Stimulated activated CD8-positive, alpha-beta memory T cell treated with anti-CD3 and anti-CD28 coated beads, Interleukin-7, amount 100 ng/mL, for 4 hours (primary cell): ENCODE measurements around the gene SERTAD2.

Experiments used
- DNase-seq, 2 donors: peaks; one replicate each; pipeline ENCODE4 v3.0.0-alpha.2; 2020; ENCODE audit warnings: low read depth in 2 of 2

Gene SERTAD2

GRCh38 chr2:64627860-64628841, 25.6 kb downstream of the SERTAD2 start:
- no peak for DNase-seq

- DNase-seq, result no peak
Measured at GRCh38 chr2:64626963-64627760, 26.6 kb downstream of the SERTAD2 start.

- DNase-seq, result no peak
Measured at GRCh38 chr2:64626146-64626809, 27.4 kb downstream of the SERTAD2 start.

- DNase-seq, result no peak
Measured at GRCh38 chr2:64625299-64626145, 28.2 kb downstream of the SERTAD2 start.

- no peak for DNase-seq
Measured at GRCh38 chr2:64624862-64625261, 28.9 kb downstream of the SERTAD2 start.

GRCh38 chr2:64624108-64624610, 29.6 kb downstream of the SERTAD2 start:
- no peak for DNase-seq

GRCh38 chr2:64623242-64623850, 30.4 kb downstream of the SERTAD2 start:
- no peak for DNase-seq

GRCh38 chr2:64622443-64623241, 31.1 kb downstream of the SERTAD2 start:
- no peak for DNase-seq

- DNase-seq, result no peak
Measured at GRCh38 chr2:64620661-64621060, 33.1 kb downstream of the SERTAD2 start.

GRCh38 chr2:64617631-64618151, 36.0 kb downstream of the SERTAD2 start:
- DNase-seq, result no peak

GRCh38 chr2:64615844-64616536, 37.7 kb downstream of the SERTAD2 start:
- DNase-seq, result no peak

- DNase-seq, result no peak
Measured at GRCh38 chr2:64615192-64615763, 38.4 kb downstream of the SERTAD2 start.

- no peak for DNase-seq
Measured at GRCh38 chr2:64613276-64613675, 40.4 kb downstream of the SERTAD2 start.

GRCh38 chr2:64612575-64613195, 41.0 kb downstream of the SERTAD2 start:
- no peak for DNase-seq

- no peak for DNase-seq
Measured at GRCh38 chr2:64610316-64610855, 43.3 kb downstream of the SERTAD2 start.

- DNase-seq, result no peak
Measured at GRCh38 chr2:64609942-64610281, 43.8 kb downstream of the SERTAD2 start.

GRCh38 chr2:64609227-64609941, 44.3 kb downstream of the SERTAD2 start:
- DNase-seq, result peak in 1 of 2 donors; percentile 58
